HG02642 (cell line): Measurements from ENCODE around the gene FTL.

Experiments used
- ATAC-seq: cut with Tn5 transposase; IDR thresholded peaks from one replicate; pipeline ENCODE4 v1.9.1; 2021; ENCODE audit warnings: mild to moderate bottlenecking; ENCODE audit not compliant: unreplicated experiment, poor library complexity

The FTL gene

DNA sequence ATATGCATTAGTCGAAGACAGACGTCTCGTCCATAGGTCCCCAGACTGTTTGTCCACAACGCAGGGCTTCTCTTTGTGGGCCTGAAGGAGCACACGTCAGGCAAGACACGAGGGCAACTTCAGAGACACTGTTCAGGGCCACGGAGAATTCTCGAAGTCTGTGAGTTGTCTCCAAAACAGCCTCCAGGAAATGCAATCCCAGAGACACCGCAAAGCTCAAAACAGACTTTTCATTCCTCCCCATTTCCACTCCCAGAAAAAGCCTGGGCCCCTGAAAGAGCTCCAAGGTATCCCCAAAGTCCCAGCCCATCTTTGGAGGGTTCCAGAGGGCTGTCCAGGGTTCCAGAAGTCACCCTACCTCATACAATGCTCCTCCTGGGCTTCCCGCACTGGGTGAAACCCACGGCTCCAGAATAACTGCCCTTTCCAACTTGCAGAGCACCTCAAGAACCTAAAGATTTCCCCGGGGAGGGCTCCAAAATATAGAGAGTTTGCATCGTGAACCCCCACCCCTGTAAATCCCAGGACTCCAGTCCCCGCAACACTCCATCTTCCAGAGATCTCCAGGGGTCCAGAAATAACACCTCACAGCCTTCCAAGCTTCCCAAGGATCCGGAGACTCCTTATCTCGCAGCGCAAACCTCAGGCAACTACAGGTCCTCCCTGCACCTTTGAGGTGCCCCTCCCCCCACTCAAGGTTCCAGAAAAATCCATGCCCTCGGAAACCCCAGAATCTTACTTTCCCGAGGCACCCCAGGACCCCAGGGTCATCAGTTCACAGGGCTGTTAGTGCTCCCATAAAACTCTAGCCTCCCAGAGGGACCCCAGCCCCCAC is 687 bp upstream of the FTL start:
- no peak for ATAC-seq

DNA sequence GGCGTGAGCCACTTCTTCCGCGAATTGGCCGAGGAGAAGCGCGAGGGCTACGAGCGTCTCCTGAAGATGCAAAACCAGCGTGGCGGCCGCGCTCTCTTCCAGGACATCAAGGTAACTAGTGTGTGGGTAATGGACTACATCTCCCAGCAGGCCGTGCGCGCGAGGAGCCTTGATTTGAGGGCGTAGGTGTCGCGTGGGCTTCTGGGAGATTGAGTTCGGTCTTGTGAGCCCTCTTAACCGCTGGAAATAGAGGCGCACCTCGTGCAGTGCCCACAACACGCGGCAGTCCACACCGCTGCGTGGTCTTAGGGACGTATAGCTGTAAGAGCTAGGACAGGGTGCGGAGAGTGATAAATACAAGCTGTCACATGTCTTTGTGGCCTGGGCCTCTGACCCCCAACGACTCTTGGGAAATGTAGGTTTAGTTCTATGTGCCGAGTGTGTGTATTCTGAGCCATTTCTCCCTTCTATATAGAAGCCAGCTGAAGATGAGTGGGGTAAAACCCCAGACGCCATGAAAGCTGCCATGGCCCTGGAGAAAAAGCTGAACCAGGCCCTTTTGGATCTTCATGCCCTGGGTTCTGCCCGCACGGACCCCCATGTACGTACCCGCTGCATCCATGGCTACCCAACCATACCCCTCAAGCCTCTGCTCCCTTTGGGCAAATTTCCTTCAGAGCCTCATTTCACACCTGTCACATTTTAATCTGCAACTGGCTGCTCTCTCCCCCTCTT is 864 bp downstream of the FTL start:
- peak; percentile 13 for ATAC-seq

DNA sequence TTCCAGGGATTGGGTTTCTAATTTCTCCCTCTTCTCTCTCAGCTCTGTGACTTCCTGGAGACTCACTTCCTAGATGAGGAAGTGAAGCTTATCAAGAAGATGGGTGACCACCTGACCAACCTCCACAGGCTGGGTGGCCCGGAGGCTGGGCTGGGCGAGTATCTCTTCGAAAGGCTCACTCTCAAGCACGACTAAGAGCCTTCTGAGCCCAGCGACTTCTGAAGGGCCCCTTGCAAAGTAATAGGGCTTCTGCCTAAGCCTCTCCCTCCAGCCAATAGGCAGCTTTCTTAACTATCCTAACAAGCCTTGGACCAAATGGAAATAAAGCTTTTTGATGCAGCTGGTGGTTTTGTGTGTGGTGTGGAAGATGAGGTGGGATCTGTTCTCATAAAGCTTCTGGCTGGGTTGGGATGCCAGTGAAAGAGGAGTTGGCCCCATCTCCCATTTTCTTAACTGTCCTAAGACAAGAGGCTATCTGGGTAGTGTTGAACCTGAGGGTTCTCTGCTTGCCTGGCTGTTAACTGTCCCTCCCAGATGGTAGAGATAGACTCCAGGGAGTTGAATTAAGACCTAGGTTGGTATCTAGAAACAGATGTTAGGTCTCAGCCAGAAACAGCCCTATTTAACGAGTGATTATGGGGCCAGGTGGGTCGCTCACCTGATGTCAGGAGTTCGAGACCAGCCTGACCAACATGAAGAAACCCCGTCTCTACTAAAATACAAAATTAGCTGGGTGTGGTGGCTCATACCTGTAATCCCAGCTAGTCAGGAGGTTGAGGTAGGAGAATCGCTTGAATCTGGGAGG is 1.6 kb downstream of the FTL start:
- no peak for ATAC-seq

DNA sequence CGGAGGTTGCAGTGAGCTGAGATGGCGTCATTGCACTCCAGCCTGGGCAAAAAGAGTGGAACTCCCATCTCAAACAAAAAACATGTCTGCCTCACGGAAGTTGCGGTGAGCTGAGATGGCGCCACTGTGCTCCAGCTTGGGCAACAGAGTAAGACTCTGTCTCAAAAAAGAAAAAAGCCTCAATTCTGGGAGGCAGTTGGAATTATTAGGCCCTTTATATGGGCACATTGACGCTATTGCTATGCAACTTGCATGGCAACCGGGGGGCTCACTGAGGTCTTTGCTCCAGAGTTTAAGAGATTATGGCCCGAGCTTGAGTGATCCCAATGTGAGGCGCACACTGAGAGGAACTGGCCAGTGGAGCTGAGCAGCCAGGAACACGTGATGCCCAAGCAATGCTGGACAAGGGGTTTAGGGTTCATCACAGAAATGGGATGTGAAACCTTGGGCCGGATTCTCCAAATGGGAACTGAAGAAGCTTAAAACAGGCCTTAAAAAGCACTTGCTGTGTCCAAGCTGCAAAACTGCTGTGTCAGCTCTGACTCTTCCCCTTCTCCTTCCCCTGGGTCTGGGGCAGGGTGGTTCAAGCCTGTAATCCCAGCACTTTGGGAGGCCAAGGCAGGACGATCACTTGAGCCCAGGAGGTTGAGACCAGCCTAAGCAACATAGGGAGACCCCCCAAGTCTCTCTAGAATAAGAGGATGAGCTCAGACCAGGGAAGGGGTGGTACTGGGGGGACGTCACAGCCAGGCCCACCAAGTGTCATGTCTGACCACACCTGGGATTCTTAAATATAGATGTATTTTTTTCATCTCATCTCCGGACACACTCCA is 2.5 kb downstream of the FTL start:
- ATAC-seq: no peak

DNA sequence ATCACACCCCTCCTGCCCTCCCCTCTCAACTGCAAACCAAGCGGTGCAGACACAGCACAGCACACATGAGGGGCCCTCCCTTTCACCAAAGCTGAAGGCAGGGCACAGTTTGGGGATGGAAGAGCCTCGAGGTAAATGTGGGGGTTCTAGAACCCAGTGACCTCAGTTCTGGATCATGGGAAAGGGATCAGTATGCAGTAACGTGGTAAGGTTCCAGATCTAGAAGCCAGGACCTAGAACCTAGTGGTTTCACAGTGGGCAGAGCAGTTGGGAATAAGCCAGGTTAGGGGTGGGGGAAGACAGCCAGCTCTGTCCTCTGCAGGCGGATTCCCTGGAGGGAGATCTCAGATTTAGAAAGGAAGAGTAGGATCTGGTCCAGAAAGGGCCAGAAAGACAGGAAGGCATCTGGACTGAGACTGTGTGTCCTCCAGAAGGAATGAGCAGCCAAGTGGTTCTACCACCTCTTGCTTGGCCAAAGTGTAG is 3.1 kb downstream of the FTL start:
- ATAC-seq: no peak

DNA sequence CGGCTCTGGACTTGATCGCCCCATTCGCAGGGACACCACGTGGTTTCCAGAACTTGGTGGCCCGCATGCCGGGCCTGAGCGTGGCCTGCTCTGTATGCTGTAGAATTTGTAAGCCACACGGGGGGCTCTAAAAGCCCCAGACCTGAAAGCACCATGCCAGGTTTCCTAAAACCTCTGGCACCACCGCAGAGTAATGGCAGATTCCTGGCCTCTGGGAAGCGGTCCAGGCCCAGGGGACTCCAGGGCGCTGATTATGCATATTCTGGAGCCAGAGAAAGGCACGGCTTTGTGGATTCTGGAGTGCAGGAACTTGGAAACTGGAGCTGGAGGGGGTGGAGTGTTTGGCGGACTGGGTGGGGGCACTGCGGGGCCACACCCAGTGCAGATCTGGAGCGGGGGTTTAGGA is 3.7 kb downstream of the FTL start:
- no peak for ATAC-seq

DNA sequence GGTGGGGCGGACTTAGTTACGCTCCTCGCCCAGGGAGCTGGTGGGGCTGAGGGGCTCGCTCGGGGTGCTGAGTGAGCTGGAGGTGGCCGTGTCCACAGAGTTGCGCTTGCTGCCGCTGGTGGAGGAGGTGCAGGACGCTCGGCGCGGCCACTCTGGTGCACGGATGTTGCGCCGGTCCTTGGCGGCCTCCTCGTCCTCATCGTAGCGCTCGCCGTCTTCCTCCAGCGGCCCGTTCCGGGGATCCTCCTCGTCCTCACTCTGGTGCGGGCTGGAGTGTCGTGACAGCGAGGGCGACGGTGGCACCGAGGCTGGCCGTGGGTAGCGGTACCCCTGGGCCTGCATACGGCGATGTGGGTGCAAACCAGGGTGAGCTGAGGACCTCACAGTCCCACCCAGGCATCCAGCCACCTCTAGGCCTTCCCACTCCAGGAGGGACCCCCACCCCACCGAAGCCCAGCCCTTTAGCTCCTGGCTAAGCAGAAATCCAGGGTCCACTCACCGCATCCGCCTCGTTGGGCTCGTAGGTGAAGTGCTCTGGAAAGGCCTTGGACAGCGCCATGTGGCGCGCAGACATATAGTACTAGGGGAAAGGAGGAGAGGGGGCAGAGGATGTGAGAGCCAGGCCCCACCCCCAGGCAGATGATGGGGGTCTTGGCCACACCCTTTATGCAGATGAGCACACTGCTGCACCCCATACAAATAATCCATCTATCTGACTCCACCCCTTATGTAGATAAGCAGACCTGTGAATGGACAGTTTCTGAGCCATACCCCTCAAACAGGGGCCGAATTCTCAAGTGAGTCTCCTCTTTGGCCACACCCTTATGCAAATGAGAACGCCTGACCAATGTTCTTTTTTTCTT is 4.4 kb downstream of the FTL start:
- ATAC-seq: no peak

DNA sequence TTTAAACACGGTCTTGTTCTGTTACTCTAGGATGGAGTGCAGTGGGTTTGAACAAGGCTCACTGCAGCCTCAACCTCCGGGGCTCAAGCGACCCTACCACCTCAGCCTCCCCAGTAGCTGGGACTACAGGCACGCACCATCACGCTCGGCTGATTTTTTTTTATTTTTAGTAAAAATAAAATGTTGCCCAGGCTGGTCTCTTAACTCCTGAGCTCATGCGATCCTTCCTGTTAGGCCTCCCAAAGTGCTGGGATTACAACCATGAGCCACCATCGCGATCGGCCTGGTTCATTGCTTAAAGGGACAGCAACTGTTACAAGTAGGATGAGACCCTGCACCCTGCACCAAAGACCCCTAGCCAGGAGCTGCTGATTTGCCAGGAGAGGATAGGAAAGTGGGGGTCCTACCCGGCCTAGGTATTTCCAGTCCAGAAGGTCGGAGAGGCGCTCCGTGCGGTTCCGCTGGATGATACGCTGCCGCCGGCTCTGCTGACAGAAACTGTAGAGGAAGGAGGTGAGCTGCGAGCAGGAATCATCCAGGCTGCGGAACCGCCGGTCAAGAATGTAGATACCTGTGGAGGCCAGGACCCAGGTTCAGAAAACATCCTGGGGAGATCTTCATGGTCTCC is 5.1 kb downstream of the FTL start:
- ATAC-seq: no peak

DNA sequence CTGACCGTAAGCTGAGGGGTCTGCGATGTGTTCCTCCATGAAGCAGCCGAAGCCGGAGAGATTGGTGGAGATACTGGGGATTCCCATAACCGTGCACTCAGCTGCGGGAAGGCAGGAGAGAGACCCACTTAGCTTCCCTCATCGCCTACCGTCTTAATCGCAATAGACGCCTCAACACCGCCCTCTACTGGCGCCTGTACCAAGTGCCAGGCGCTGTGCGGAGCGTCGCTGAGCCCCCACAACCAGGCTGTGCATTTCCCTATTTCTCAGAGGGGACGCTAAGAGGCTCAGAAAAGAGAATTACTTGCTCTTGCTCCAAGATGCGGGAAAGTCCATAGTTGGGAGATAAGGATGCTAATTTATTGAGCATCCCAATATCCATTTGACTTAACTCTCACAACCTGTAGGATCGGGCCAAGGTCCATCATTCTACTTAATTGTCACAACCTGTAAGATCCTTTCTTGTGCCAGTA is 5.8 kb downstream of the FTL start:
- ATAC-seq: no peak

DNA sequence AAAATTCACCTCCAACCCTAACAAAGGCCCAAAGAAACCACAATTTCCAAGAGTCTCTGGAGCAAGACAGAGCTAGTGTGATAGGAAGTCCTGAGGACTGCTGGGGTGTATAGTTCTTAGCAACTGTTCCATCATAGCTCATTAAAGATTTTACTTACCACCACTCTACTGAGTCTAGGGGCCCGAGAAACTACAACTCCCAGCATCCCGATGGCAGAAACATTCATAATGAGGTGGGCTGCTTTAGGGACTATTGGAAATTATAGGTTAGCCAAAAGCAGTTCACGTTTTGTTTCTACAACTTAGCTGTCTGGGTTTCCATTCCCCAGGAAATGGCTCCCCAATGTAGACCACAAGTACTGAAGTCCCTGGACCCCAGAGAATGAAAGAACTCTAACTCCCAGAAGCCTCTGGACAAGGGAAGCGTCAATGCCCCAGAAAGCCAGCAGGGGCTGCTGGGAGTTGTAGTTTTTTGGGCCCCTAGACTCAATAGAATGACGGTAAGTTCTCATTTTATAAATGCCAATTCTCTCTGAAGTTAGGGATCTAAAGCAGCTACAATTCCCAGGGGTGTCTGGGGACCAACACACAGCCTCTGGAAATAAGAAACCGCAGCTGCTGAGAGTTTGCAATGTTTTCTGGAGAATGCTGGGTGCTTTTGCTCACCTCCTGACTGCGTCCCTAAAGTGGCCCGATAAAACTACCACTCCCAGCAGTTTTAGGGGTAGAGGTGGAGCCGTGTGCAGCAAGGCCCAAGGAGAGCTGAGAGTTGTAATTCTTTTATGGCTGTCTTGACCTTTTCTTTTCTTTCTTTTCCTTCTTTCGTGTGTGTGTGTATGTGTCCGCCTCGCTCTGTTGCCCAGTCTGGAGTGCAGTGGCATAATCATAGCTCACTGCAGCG is 11.1 kb downstream of the FTL start:
- ATAC-seq: no peak

DNA sequence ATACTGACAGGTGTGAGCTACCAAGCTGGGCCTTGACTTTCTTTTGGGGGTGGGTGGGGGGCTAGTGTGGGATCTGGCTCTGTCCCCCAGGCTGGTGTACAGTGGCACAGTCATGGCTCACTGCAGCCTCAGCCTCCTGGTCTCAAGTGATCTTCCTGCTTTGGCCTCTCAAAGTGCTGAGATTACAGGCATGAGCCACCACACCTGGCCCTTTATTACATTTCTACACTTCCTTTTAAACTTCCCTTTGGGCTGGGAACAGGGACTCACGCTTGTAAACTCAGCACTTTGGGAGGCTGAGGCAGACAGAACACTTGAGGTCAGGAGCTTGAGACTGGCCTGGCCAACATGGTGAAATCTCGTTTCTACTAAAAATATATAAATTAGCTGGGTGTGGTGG is 12.0 kb downstream of the FTL start:
- ATAC-seq: no peak

DNA sequence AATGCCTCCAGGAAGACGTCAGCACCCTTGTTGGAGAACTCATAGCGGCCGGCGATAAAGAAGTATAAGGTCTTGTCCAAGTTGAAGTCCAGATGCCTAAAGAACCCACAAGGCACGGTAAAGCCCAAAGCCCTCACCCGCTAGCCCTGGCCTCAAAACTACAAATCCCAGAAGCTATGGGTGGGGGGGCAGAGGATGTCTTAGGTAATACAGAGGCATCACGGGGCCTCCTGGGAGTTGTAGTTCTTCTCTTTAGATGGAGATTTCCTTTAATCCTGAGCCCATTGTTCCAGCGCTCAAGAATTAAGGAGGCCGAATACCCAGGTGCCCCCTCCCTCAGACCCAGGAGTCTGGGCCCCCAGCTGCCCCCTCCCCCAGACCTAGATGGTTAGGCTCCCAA is 17.2 kb downstream of the FTL start:
- no peak for ATAC-seq

DNA sequence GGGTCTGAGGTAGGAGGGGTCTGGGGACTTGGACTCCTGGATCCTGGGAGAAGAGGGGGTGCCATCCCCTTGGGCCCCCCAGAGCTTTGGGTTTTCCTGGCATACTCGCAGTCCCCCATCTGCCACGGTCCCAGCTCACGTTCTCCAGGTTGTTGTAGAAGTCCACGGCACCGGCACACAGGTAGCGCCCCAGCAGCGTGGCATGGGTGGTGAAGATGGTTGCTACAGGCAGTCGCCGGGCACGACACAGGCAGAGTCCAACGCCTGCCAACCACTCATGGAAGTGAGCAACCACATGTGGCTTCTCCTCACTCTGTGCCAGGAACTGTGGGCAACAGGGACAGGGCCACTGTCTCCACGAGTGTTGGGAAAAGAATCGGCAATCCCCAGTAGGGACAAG is 20.6 kb downstream of the FTL start:
- ATAC-seq: no peak

DNA sequence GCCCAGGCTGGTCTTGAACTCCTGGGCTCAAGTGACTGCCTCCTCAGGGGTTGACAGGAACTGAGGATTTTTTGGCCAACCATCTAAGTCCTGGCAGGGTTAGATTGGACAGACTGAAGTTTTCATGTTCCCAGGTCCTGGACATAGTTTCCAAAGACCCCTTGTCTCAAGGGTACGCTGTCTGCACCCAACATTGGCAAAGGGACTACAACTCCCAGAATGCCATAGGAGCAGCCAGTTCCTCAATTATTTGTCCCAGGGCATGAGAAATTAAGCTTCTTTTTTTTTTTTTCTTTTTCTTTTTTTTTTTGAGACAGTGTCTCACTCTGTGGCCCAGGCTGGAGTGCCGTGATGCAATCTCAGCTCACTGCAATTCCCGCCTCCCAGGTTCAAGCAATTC is 21.1 kb downstream of the FTL start:
- ATAC-seq: no peak

DNA sequence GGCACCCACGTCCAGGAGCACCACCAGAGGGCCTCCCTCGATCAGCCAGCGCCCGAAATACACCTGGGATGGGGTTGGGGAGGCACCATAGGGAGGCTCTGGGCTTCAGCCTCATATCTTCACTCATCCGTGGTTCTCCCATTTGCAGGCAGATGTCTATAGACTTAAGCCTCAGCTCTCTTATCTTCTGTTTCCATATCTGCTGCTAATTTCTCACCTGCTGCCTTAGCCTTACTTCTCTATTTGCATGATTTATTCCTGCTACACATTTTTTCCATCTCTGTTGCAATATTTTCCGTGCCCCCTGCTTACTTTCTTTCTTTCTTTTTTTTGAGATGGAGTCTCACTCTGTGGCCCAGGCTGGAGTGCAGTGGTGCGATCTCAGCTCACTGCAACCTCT is 22.2 kb downstream of the FTL start:
- no peak for ATAC-seq

DNA sequence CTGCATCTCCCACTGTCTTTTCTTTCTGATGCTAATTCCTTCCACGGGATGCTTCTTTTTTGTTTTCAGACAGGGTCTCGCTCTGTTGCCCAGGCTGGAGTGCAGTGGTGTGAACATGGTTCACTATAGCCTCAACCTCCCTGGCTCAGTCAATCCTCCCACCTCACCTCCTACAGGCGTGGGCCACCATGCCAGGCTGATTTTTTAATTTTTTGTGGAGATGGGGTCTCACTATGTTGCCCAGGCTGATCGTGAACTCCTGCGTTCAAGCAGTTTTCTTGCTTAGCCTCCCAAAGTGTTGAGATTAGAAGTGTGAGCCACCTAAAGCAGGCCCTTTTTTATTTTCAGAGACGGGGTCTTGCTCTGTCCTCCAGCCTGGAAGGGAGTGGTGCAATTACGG is 23.2 kb downstream of the FTL start:
- no peak for ATAC-seq

DNA sequence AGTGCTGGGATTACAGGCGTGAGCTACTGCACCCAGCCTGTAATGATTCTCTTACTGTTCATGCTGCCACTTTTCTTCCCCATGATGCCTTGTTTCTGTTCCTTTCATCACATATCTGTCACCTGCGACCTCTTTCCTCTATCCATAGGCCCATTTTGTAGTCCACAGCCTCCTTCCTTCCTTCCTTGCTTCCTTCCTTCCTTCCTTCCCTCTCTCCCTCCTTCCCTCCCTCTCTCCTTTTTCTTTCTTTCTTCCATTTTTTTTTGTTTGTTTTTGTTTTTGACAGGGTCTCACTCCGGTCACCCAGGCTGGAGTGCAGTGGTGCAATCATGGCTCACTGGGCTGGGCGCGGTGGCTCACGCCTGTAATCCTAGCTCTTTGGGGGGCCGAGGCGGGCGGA is 23.8 kb downstream of the FTL start:
- no peak for ATAC-seq
